IMR-90 (cell line): ENCODE results near the gene ASNSD1. TPM values are rescaled to one million over a fixed set of nuclear protein-coding genes. Genes with fewer than 3 reads are reported as not detected.

ENCODE experiments used
- ATAC-seq: fragments of 200-7000 bp; cut with Tn5 transposase; 2 replicates; pipeline ENCODE4 v1.9.1; 2020; ENCODE audit warnings: low read depth, mild to moderate bottlenecking, moderate library complexity
- BruUV-seq: library from RNA; stranded (reverse); fragments of 400-500 nt; replicated peaks from 2 replicates; lab custom pipeline; 2021; lab: Mats Ljungman, UMichigan
- CTCF ChIA-PET: fragments of 300-600 bp; formaldehyde crosslinking; extraction: SDS; loops from one replicate; lab custom pipeline; 2021; ENCODE audit warnings: antibody characterized with exemption; lab: Yijun Ruan, JAX
- POLR2A ChIA-PET: fragments of 300-600 bp; sonication (Branson Sonifier 250); formaldehyde crosslinking; loops from one replicate; lab custom pipeline; 2022; ENCODE audit warnings: antibody characterized with exemption; ENCODE audit not compliant: unreplicated experiment; lab: Charles Lee
- DNase-seq: peaks from one replicate; pipeline ENCODE4 v3.0.0; 2013
- H2AFZ ChIP-seq: replicated peaks from 2 replicates; pipeline ENCODE3; 2013; ENCODE audit warnings: low read length, mild to moderate bottlenecking; ENCODE audit not compliant: poor library complexity
- H2AK5ac ChIP-seq: 2 replicates; pipeline ENCODE4 v1.6.1; 2013; ENCODE audit warnings: low read depth, low read length, inconsistent platforms
- H2AK9ac ChIP-seq: replicated peaks from 2 replicates; pipeline ENCODE3; 2013; ENCODE audit warnings: mild to moderate bottlenecking, low read depth, low read length, moderate library complexity; ENCODE audit not compliant: poor library complexity
- H2BK120ac ChIP-seq: 2 replicates; pipeline ENCODE4 v1.6.1; 2013; ENCODE audit warnings: low read depth, low read length, inconsistent platforms
- H2BK15ac ChIP-seq: 3 replicates; pipeline ENCODE4 v1.6.1; 2013; ENCODE audit warnings: low read depth, low read length, inconsistent platforms
- H2BK20ac ChIP-seq: 2 replicates; pipeline ENCODE4 v1.6.1; 2013; ENCODE audit warnings: low read depth, mild to moderate bottlenecking, inconsistent platforms, low read length, moderate library complexity
- H2BK5ac ChIP-seq: 2 replicates; pipeline ENCODE4 v1.6.1; 2013; ENCODE audit warnings: mild to moderate bottlenecking, low read depth, low read length, inconsistent platforms; ENCODE audit not compliant: poor library complexity, severe bottlenecking
- H3K14ac ChIP-seq: replicated peaks from 2 replicates; pipeline ENCODE4 v1.6.1; 2013; ENCODE audit warnings: low read depth, low read length, inconsistent platforms
- H3K18ac ChIP-seq: 2 replicates; pipeline ENCODE4 v1.6.1; 2013; ENCODE audit warnings: low read depth, low read length, control low read depth
- H3K23ac ChIP-seq: 2 replicates; pipeline ENCODE4 v1.6.1; 2013; ENCODE audit warnings: low read depth, low read length, inconsistent platforms
- H3K27ac ChIP-seq: 2 replicates; pipeline ENCODE4 v1.5.1; 2013; ENCODE audit warnings: mild to moderate bottlenecking, control low read depth, low read length; ENCODE audit not compliant: insufficient read depth
- H3K27me3 ChIP-seq: 2 replicates; pipeline ENCODE4 v1.6.1; 2013; ENCODE audit warnings: low read length; ENCODE audit not compliant: control insufficient read depth, insufficient read depth
- H3K36me3 ChIP-seq: 2 replicates; pipeline ENCODE4 v1.6.1; 2013; ENCODE audit warnings: low read length, mixed read lengths; ENCODE audit not compliant: control insufficient read depth, insufficient read depth
- H3K4ac ChIP-seq: 2 replicates; pipeline ENCODE4 v1.6.1; 2013; ENCODE audit warnings: low read depth, low read length, inconsistent platforms
- H3K4me1 ChIP-seq: 2 replicates; pipeline ENCODE4 v1.6.1; 2013; ENCODE audit warnings: low read length, mixed read lengths; ENCODE audit not compliant: control insufficient read depth, insufficient read depth
- H3K4me2 ChIP-seq: 2 replicates; pipeline ENCODE4 v1.6.1; 2013; ENCODE audit warnings: low read depth, mild to moderate bottlenecking, control low read depth, low read length, moderate library complexity
- H3K4me3 ChIP-seq: 2 replicates; pipeline ENCODE4 v1.5.1; 2013; ENCODE audit warnings: low read depth, mild to moderate bottlenecking, control low read depth, low read length, moderate library complexity; ENCODE audit not compliant: insufficient read depth
- H3K56ac ChIP-seq: 2 replicates; pipeline ENCODE4 v1.6.1; 2013; ENCODE audit warnings: low read length, inconsistent platforms; ENCODE audit not compliant: insufficient read depth; ENCODE audit errors: extremely low read depth
- H3K79me1 ChIP-seq, 2 experiments: 2 replicates each; pipeline ENCODE4 v1.6.1; 2013; ENCODE audit warnings: low read length in 2 of 2, inconsistent platforms in 1 of 2, low read depth in 1 of 2
- H3K9ac ChIP-seq: 2 replicates; pipeline ENCODE4 v1.6.1; 2013; ENCODE audit warnings: low read depth, low read length, control low read depth
- H3K9me1 ChIP-seq: 2 replicates; pipeline ENCODE4 v1.6.1; 2013; ENCODE audit warnings: low read length, inconsistent platforms; ENCODE audit not compliant: insufficient read depth
- H3K9me3 ChIP-seq: 2 replicates; pipeline ENCODE4 v1.6.1; 2013; ENCODE audit warnings: low read length; ENCODE audit not compliant: control insufficient read depth, insufficient read depth
- H4K20me1 ChIP-seq: 2 replicates; pipeline ENCODE4 v1.6.1; 2013; ENCODE audit warnings: low read length, inconsistent platforms; ENCODE audit not compliant: insufficient read depth
- H4K5ac ChIP-seq: 2 replicates; pipeline ENCODE4 v1.6.1; 2013; ENCODE audit warnings: mild to moderate bottlenecking, low read depth, low read length, control low read depth
- H4K8ac ChIP-seq, 2 experiments: 2 replicates each; pipeline ENCODE4 v1.6.1; 2013; ENCODE audit warnings: low read depth in 2 of 2, low read length in 2 of 2, control low read depth in 1 of 2, inconsistent platforms in 1 of 2
- H4K91ac ChIP-seq: 2 replicates; pipeline ENCODE4 v1.6.1; 2013; ENCODE audit warnings: low read depth, low read length, inconsistent platforms; ENCODE audit not compliant: insufficient read depth
- BHLHE40 ChIP-seq: fragments of 150-350 bp; IDR thresholded peaks from 2 replicates; pipeline ENCODE4 v1.6.1; 2016; ENCODE audit warnings: mild to moderate bottlenecking, low read depth, low read length
- CEBPB ChIP-seq: IDR thresholded peaks from 2 replicates; pipeline ENCODE4 v1.6.1; 2012; ENCODE audit warnings: low read depth, low read length, improper control_type of control experiment
- CHD1 ChIP-seq: IDR thresholded peaks from 2 replicates; pipeline ENCODE4 v1.6.1; 2012; ENCODE audit warnings: low read depth, low read length, improper control_type of control experiment
- CTCF ChIP-seq: conservative IDR thresholded peaks from 2 replicates; pipeline ENCODE4 v1.5.1; 2012; ENCODE audit warnings: mild to moderate bottlenecking, low read depth, low read length, improper control_type of control experiment
- FOS ChIP-seq: fragments of 150-350 bp; IDR thresholded peaks from 2 replicates; pipeline ENCODE4 v1.6.1; 2016; ENCODE audit warnings: low read depth, low read length
- MAFK ChIP-seq: IDR thresholded peaks from 2 replicates; pipeline ENCODE4 v1.6.1; 2012; ENCODE audit warnings: low read depth, low read length, improper control_type of control experiment
- MAZ ChIP-seq: IDR thresholded peaks from 2 replicates; pipeline ENCODE4 v1.6.1; 2012; ENCODE audit warnings: low read depth, mild to moderate bottlenecking, low read length, improper control_type of control experiment, moderate library complexity, borderline replicate concordance
- MXI1 ChIP-seq: IDR thresholded peaks from 2 replicates; pipeline ENCODE4 v1.6.1; 2012; ENCODE audit warnings: low read depth, mild to moderate bottlenecking, low read length, moderate library complexity, borderline replicate concordance
- NFE2L2 ChIP-seq: fragments of 150-350 bp; IDR thresholded peaks from 2 replicates; pipeline ENCODE4 v1.6.1; 2016; ENCODE audit warnings: low read depth, mild to moderate bottlenecking, low read length
- POLR2A ChIP-seq: IDR thresholded peaks from 2 replicates; pipeline ENCODE4 v1.6.1; 2012; ENCODE audit warnings: mild to moderate bottlenecking, low read depth, low read length
- RAD21 ChIP-seq: IDR thresholded peaks from 2 replicates; pipeline ENCODE4 v1.6.1; 2012; ENCODE audit warnings: low read length, improper control_type of control experiment
- RCOR1 ChIP-seq: IDR thresholded peaks from 2 replicates; pipeline ENCODE4 v1.6.1; 2012; ENCODE audit warnings: mild to moderate bottlenecking, low read length, improper control_type of control experiment; ENCODE audit not compliant: insufficient replicate concordance
- RFX5 ChIP-seq: IDR thresholded peaks from 2 replicates; pipeline ENCODE4 v1.8.0; 2012; ENCODE audit warnings: low read depth, mild to moderate bottlenecking, low read length, moderate library complexity
- SMC3 ChIP-seq: fragments of 150-350 bp; IDR thresholded peaks from 2 replicates; pipeline ENCODE4 v1.6.1; 2016; ENCODE audit warnings: low read depth, mild to moderate bottlenecking, antibody characterized with exemption, low read length, moderate library complexity
- USF2 ChIP-seq: fragments of 150-350 bp; IDR thresholded peaks from 2 replicates; pipeline ENCODE4 v1.6.1; 2017; ENCODE audit warnings: mild to moderate bottlenecking, antibody characterized with exemption, low read length, low read depth
- dilution Hi-C: fragments of 300-500 bp; cut with HindIII; formaldehyde crosslinking; loops from one replicate; pipeline ENCODE4 v1.14.3; 2018; ENCODE audit warnings: low sequenced_read_pairs; ENCODE audit not compliant: unreplicated experiment
- in situ Hi-C: fragments of 300-500 bp; cut with MboI; formaldehyde crosslinking; loops from 3 replicates; pipeline ENCODE4 v1.14.3; 2019; ENCODE audit warnings: low sequenced_read_pairs, inconsistent platforms, mixed read lengths
- intact Hi-C: fragments of 100-400 bp; cut with micrococcal nuclease; formaldehyde crosslinking; loops from 2 replicates; pipeline ENCODE4 v1.10.0; 2022
- polyA plus RNA-seq, 3 experiments: library from polyadenylated mRNA; depleted of rRNA; stranded (reverse); fragments of >200 nt; gene quantifications; 2 replicates each; pipeline ENCODE4 v1.2.3, GENCODE V29; 2012; ENCODE audit warnings: low replicate concordance in 1 of 3
- total RNA-seq: library from RNA; depleted of rRNA; stranded (reverse); fragments of >200 nt; gene quantifications from 2 replicates; pipeline ENCODE4 v1.2.3, GENCODE V29; 2012
- TF ChIP-seq, protein P1 (sequence below): fragments of 150-350 bp; IDR thresholded peaks from 2 replicates; pipeline ENCODE4 v1.6.1; 2016; ENCODE audit warnings: low read depth, mild to moderate bottlenecking, low read length, moderate library complexity, borderline replicate concordance

The ASNSD1 gene
- total and polyA plus RNA-seq, 2 of the 4 experiments (the other 2 are of a cell fraction) = 29.1 to 35.7 TPM

DNA sequence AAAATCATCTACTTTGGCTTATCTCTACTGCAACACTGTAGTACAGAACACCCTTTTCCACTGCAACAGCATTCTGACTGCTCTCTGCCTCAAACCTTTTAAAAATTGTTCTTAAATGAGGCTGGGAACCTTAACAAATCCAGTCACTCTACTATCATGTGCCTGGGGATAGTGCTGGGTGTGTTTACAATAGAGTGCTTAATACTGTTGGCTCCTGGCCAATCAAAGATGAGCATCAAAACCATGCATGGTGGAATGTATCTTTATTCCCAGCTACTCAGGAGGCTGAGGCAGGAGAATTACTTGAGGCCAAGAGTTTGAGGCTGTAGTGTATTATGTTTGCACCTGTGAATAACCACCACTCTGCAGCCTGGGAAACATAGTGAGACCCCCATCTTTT lies 20.6 kb downstream of the ASNSD1 start:
- H3K18ac ChIP-seq = no peak overlapping the region
- ATAC-seq (no peak), DNase-seq (peak; percentile 25)
- H4K20me1 ChIP-seq = peaks cover 4% of the 10 kb centered on the region; the same call in 1 of the 2 replicates
- no peak overlapping the region for H4K91ac ChIP-seq
- no peak overlapping the region for H3K27ac ChIP-seq
- H3K56ac ChIP-seq = no peak overlapping the region
- peaks cover 7% of the 10 kb centered on the region; the same call in 1 of the 2 replicates for H3K4me1 ChIP-seq
- intact Hi-C loops = no loop called here
- no peak overlapping the region for H3K23ac ChIP-seq
- H2AK9ac ChIP-seq = no peak overlapping the region
- CTCF ChIA-PET = no interaction called here
- no peak overlapping the region for H3K4me3 ChIP-seq
- no peak overlapping the region for H2BK5ac ChIP-seq
- H3K4ac ChIP-seq = no peak overlapping the region
- no peak for TF ChIP-seq SMC3
- TF ChIP-seq RFX5 = no peak
- TF ChIP-seq MAFK = no peak
- no peak for TF ChIP-seq POLR2A
- TF ChIP-seq, protein P1, sequence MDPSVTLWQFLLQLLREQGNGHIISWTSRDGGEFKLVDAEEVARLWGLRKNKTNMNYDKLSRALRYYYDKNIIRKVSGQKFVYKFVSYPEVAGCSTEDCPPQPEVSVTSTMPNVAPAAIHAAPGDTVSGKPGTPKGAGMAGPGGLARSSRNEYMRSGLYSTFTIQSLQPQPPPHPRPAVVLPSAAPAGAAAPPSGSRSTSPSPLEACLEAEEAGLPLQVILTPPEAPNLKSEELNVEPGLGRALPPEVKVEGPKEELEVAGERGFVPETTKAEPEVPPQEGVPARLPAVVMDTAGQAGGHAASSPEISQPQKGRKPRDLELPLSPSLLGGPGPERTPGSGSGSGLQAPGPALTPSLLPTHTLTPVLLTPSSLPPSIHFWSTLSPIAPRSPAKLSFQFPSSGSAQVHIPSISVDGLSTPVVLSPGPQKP = no peak
- TF ChIP-seq NFE2L2 = no peak
- TF ChIP-seq BHLHE40 = no peak
- TF ChIP-seq CTCF = no peak
- TF ChIP-seq MAZ = no peak
- TF ChIP-seq RCOR1 = no peak
- no peak for TF ChIP-seq CEBPB
- no peak for TF ChIP-seq MXI1
- TF ChIP-seq USF2 = no peak
- no peak for TF ChIP-seq RAD21
- no peak for TF ChIP-seq CHD1
- TF ChIP-seq FOS = no peak
- no peak overlapping the region for H2AK5ac ChIP-seq
- H2BK20ac ChIP-seq = no peak overlapping the region
- H2BK15ac ChIP-seq = no peak overlapping the region
- H4K8ac ChIP-seq = no peak overlapping the region
- H3K4me2 ChIP-seq = no peak overlapping the region
- H3K9ac ChIP-seq = no peak overlapping the region
- no peaks in the 10 kb centered on the region for H3K9me3 ChIP-seq
- no peak overlapping the region for H2BK120ac ChIP-seq
- no peaks in the 10 kb centered on the region for H3K9me1 ChIP-seq
- H4K5ac ChIP-seq = no peak overlapping the region
- POLR2A ChIA-PET = no interaction called here
- 0 out of 2 replicates have a peak, but pooled peaks cover 1% of the 10 kb centered on the region for H3K36me3 ChIP-seq
- H3K14ac ChIP-seq = no peak overlapping the region
- H3K27me3 ChIP-seq = no peaks in the 10 kb centered on the region
- in situ Hi-C loops = no loop called here
- H2AFZ ChIP-seq = no peak overlapping the region
- BruUV-seq = no TSS peak
- peaks cover 10 to 11% of the 10 kb centered on the region in 2 experiments; a peak in 2 of 4 replicates for H3K79me1 ChIP-seq
- dilution Hi-C loops = no loop called here
